CD4-positive, CD25-positive, alpha-beta regulatory T cell (primary cell): Measurements from ENCODE around the gene LEP. TPM values are rescaled to one million over a fixed set of nuclear protein-coding genes. Genes with fewer than 3 reads are reported as not detected.

Experiments
- ATAC-seq, 2 donors: fragments of 150-1000 bp; cut with Tn5 transposase; one replicate each; pipeline ENCODE4 v1.10.0; 2021; ENCODE audit warnings: low read depth in 2 of 2, moderate number of reproducible peaks in 2 of 2, moderate library complexity in 1 of 2
- DNase-seq, 3 donors: peaks; one replicate each; pipeline versions ENCODE4 v3.0.0 to v3.0.0-alpha.2; 2012 to 2022; ENCODE audit warnings: mixed read lengths in 1 of 3
- H3K27ac ChIP-seq: one replicate; pipeline ENCODE4 v1.7.0; 2013; ENCODE audit warnings: mild to moderate bottlenecking, low read length; ENCODE audit not compliant: insufficient read depth, poor library complexity, severe bottlenecking
- H3K27me3 ChIP-seq: one replicate; pipeline ENCODE4 v1.7.0; 2013; ENCODE audit warnings: low read length; ENCODE audit not compliant: control insufficient read depth, insufficient read depth
- H3K36me3 ChIP-seq: one replicate; pipeline ENCODE4 v1.7.0; 2013; ENCODE audit warnings: mild to moderate bottlenecking, low read length, moderate library complexity; ENCODE audit not compliant: control insufficient read depth, insufficient read depth
- H3K4me1 ChIP-seq: 2 replicates; pipeline ENCODE4 v1.7.0; 2013; ENCODE audit warnings: mild to moderate bottlenecking, low read length; ENCODE audit not compliant: insufficient read depth, control insufficient read depth, poor library complexity, severe bottlenecking
- H3K4me3 ChIP-seq: one replicate; pipeline ENCODE4 v1.7.0; 2013; ENCODE audit warnings: low read depth, mild to moderate bottlenecking, low read length, moderate library complexity
- H3K9me3 ChIP-seq, 2 experiments: 1 replicate in 1 of 2; 2 replicates in 1 of 2; pipeline ENCODE4 v1.7.0; 2013; ENCODE audit warnings: low read length in 2 of 2, mild to moderate bottlenecking in 1 of 2, moderate library complexity in 1 of 2; ENCODE audit not compliant: control insufficient read depth in 2 of 2
- H3K27ac Mint-ChIP-seq, 3 donors: one replicate each; pipeline ENCODE4 v1.8.0; 2020 to 2022; ENCODE audit warnings: mild to moderate bottlenecking in 3 of 3, mixed read lengths in 3 of 3, moderate library complexity in 2 of 3
- H3K27me3 Mint-ChIP-seq: one replicate; pipeline ENCODE4 v1.8.0; 2022; ENCODE audit warnings: mild to moderate bottlenecking, mixed read lengths
- H3K36me3 Mint-ChIP-seq: one replicate; pipeline ENCODE4 v1.8.0; 2020; ENCODE audit warnings: mixed read lengths
- H3K4me1 Mint-ChIP-seq, 4 donors: one replicate each; pipeline ENCODE4 v1.8.0; 2020 to 2022; ENCODE audit warnings: mixed read lengths in 4 of 4, mild to moderate bottlenecking in 1 of 4
- H3K4me3 Mint-ChIP-seq, 4 donors: one replicate each; pipeline ENCODE4 v1.8.0; 2020 to 2022; ENCODE audit warnings: mild to moderate bottlenecking in 4 of 4, mixed read lengths in 4 of 4, moderate library complexity in 3 of 4
- H3K9me3 Mint-ChIP-seq, 7 donors: one replicate each; pipeline ENCODE4 v1.8.0; 2020 to 2022; ENCODE audit warnings: mixed read lengths in 7 of 7, mild to moderate bottlenecking in 3 of 7, moderate library complexity in 2 of 7
- polyA plus RNA-seq, 4 donors: library from polyadenylated mRNA; unstranded; fragments of 300-500 nt; fragmentation: Illumina TruSeq; gene quantifications; one replicate each; pipeline ENCODE4 v1.2.3, GENCODE V29; 2021
- total RNA-seq: library from RNA; stranded (reverse); gene quantifications from one replicate; pipeline ENCODE4 v1.2.3, GENCODE V29; 2022

LEP gene
- total and polyA plus RNA-seq, 5 donors from 2014 or later, result not detected

GRCh38 chr7:128227271-128227670 is 13.8 kb upstream of the LEP start:
- Histone ChIP-seq H3K27me3 (no peaks in the 10 kb centered on the region), H3K9me3 (no peaks in the 10 kb centered on the region), H3K4me1 (no peaks in the 10 kb centered on the region), H3K27ac (no peak overlapping the region), H3K36me3 (no peaks in the 10 kb centered on the region), H3K4me3 (no peak overlapping the region)
- ATAC-seq (no peak), DNase-seq (no peak)
- Mint-ChIP-seq H3K9me3 (peaks cover 0 to 5% (median 0%) of the 10 kb centered on the region in 7 donors), H3K4me3 (no peak overlapping the region), H3K27me3 (peaks cover 33% of the 10 kb centered on the region), H3K36me3 (no peaks in the 10 kb centered on the region), H3K27ac (no peak overlapping the region), H3K4me1 (no peaks in the 10 kb centered on the region)

- Mint-ChIP-seq H3K36me3 (no peaks in the 10 kb centered on the region), H3K27ac (no peak overlapping the region), H3K27me3 (peaks cover 25% of the 10 kb centered on the region), H3K4me1 (peaks cover 0 to 3% (median 0%) of the 10 kb centered on the region in 4 donors), H3K9me3 (peaks cover 0 to 5% (median 0%) of the 10 kb centered on the region in 7 donors), H3K4me3 (no peak overlapping the region)
- DNase-seq, result no peak
- Histone ChIP-seq H3K27ac (no peak overlapping the region), H3K9me3 (no peaks in the 10 kb centered on the region), H3K4me3 (no peak overlapping the region), H3K27me3 (no peaks in the 10 kb centered on the region), H3K36me3 (no peaks in the 10 kb centered on the region), H3K4me1 (no peaks in the 10 kb centered on the region)
- no peak for ATAC-seq
Observed at GRCh38 chr7:128231021-128231420, 10.1 kb upstream of the LEP start.

- Histone ChIP-seq H3K4me1 (no peaks in the 10 kb centered on the region), H3K27ac (no peak overlapping the region), H3K9me3 (no peaks in the 10 kb centered on the region), H3K36me3 (no peaks in the 10 kb centered on the region), H3K27me3 (no peaks in the 10 kb centered on the region), H3K4me3 (no peak overlapping the region)
- ATAC-seq (no peak), DNase-seq (no peak)
- H3K4me3 Mint-ChIP-seq, result no peak overlapping the region
- H3K27ac Mint-ChIP-seq, result no peak overlapping the region
- H3K27me3 Mint-ChIP-seq, result peaks cover 24% of the 10 kb centered on the region
- H3K36me3 Mint-ChIP-seq, result no peaks in the 10 kb centered on the region
- H3K9me3 Mint-ChIP-seq, result peaks cover 0 to 4% (median 0%) of the 10 kb centered on the region in 7 donors
- H3K4me1 Mint-ChIP-seq, result peaks cover 0 to 7% (median 3%) of the 10 kb centered on the region in 4 donors
Observed at GRCh38 chr7:128231677-128232076, 9.4 kb upstream of the LEP start.

GRCh38 chr7:128233471-128233870 is 7.6 kb upstream of the LEP start:
- peaks cover 16% of the 10 kb centered on the region for H3K27me3 Mint-ChIP-seq
- no peaks in the 10 kb centered on the region for H3K36me3 ChIP-seq
- H3K36me3 Mint-ChIP-seq, result no peaks in the 10 kb centered on the region
- peaks cover 0 to under 1% of the 10 kb centered on the region in 2 experiments for H3K9me3 ChIP-seq
- no peak overlapping the region for H3K27ac ChIP-seq
- H3K4me3 ChIP-seq, result no peak overlapping the region
- DNase-seq, result no peak
- no peaks in the 10 kb centered on the region for H3K27me3 ChIP-seq
- no peak overlapping the region for H3K4me3 Mint-ChIP-seq
- peaks cover 5 to 15% (median 10%) of the 10 kb centered on the region in 4 donors for H3K4me1 Mint-ChIP-seq
- no peak for ATAC-seq
- H3K9me3 Mint-ChIP-seq, result peaks cover 0 to 7% (median under 1%) of the 10 kb centered on the region in 7 donors
- no peaks in the 10 kb centered on the region for H3K4me1 ChIP-seq
- no peak overlapping the region for H3K27ac Mint-ChIP-seq

GRCh38 chr7:128234476-128235026 is 6.5 kb upstream of the LEP start:
- ATAC-seq, result no peak
- DNase-seq, result no peak
- H3K4me3 Mint-ChIP-seq, result no peak overlapping the region

GRCh38 chr7:128235471-128235870 is 5.6 kb upstream of the LEP start:
- Mint-ChIP-seq H3K27me3 (peaks cover 9% of the 10 kb centered on the region), H3K9me3 (peaks cover 0 to 18% (median 4%) of the 10 kb centered on the region in 7 donors), H3K36me3 (no peaks in the 10 kb centered on the region), H3K4me1 (peaks cover 5 to 15% (median 10%) of the 10 kb centered on the region in 4 donors), H3K27ac (no peak overlapping the region), H3K4me3 (no peak overlapping the region)
- Histone ChIP-seq H3K4me3 (no peak overlapping the region), H3K36me3 (no peaks in the 10 kb centered on the region), H3K27ac (no peak overlapping the region), H3K4me1 (no peaks in the 10 kb centered on the region), H3K9me3 (peaks cover 1 to 14% of the 10 kb centered on the region in 2 experiments), H3K27me3 (no peaks in the 10 kb centered on the region)
- DNase-seq, result no peak
- no peak for ATAC-seq

More at GRCh38 chr7:128234476-128235026, 6.5 kb upstream of the LEP start:
- Histone ChIP-seq H3K4me3 (no peak overlapping the region), H3K9me3 (peaks cover 1 to 9% of the 10 kb centered on the region in 2 experiments), H3K36me3 (no peaks in the 10 kb centered on the region), H3K27ac (no peak overlapping the region), H3K27me3 (no peaks in the 10 kb centered on the region), H3K4me1 (no peaks in the 10 kb centered on the region)
- Mint-ChIP-seq H3K4me1 (peaks cover 5 to 15% (median 10%) of the 10 kb centered on the region in 4 donors), H3K27me3 (peaks cover 10% of the 10 kb centered on the region), H3K9me3 (peaks cover 0 to 15% (median 3%) of the 10 kb centered on the region in 7 donors), H3K36me3 (no peaks in the 10 kb centered on the region), H3K27ac (no peak overlapping the region)

GRCh38 chr7:128236924-128237586 is 4.0 kb upstream of the LEP start:
- peak; percentile 68 for ATAC-seq
- Mint-ChIP-seq H3K9me3 (peaks cover 0 to 23% (median 5%) of the 10 kb centered on the region in 7 donors), H3K27ac (peak overlapping the region in 1 of 3 donors; percentile 21), H3K4me3 (no peak overlapping the region), H3K36me3 (no peaks in the 10 kb centered on the region), H3K4me1 (peaks cover 5 to 15% (median 10%) of the 10 kb centered on the region in 4 donors), H3K27me3 (peaks cover 5% of the 10 kb centered on the region)
- no peaks in the 10 kb centered on the region for H3K36me3 ChIP-seq
- H3K4me3 ChIP-seq, result no peak overlapping the region
- no peaks in the 10 kb centered on the region for H3K4me1 ChIP-seq
- H3K27ac ChIP-seq, result no peak overlapping the region
- peaks cover 1 to 14% of the 10 kb centered on the region in 2 experiments for H3K9me3 ChIP-seq
- DNase-seq, result peak in 2 of 3 donors; percentile 0 to 74
- peaks cover under 1% of the 10 kb centered on the region for H3K27me3 ChIP-seq
